Subcutaneous adipose tissue (tissue), 4 donors: ENCODE data around the gene ARPC5L. TPM values are rescaled to one million over a fixed set of nuclear protein-coding genes. Genes with fewer than 3 reads are reported as not detected.

ENCODE experiments used
- CTCF ChIP-seq: fragments of 450-650 bp; IDR thresholded peaks from one replicate; pipeline ENCODE4 v1.5.1; 2016; ENCODE audit warnings: low read depth, mild to moderate bottlenecking, control low read depth, antibody characterized with exemption, moderate library complexity
- total RNA-seq, 4 donors: library from RNA; depleted of rRNA; stranded (reverse); fragments of >200 nt; gene quantifications; one replicate each; pipeline ENCODE4 v1.1.0, GENCODE V29; 2016

ARPC5L gene
- total RNA-seq, 4 donors from 2014 or later: 13.8 to 29.2 (median 16.3) TPM

GRCh38 chr9:124834591-124834990 lies 27.3 kb upstream of the ARPC5L start:
- TF ChIP-seq CTCF: no peak

GRCh38 chr9:124835026-124835557 lies 26.8 kb upstream of the ARPC5L start:
- no peak for TF ChIP-seq CTCF

GRCh38 chr9:124839612-124840299 lies 22.2 kb upstream of the ARPC5L start:
- no peak for TF ChIP-seq CTCF

GRCh38 chr9:124840300-124840833 lies 21.6 kb upstream of the ARPC5L start:
- no peak for TF ChIP-seq CTCF

GRCh38 chr9:124841075-124841821 lies 20.7 kb upstream of the ARPC5L start:
- TF ChIP-seq CTCF: no peak

GRCh38 chr9:124843456-124844034 lies 18.4 kb upstream of the ARPC5L start:
- no peak for TF ChIP-seq CTCF

GRCh38 chr9:124844291-124844690 lies 17.6 kb upstream of the ARPC5L start:
- no peak for TF ChIP-seq CTCF
